Activated T-helper 1 cell treated with Interleukin-2 at 50 U/mL for 16 hours (primary cell): Measurements from ENCODE around the gene FMN1.
A peak's percentile ranks its signal among the peaks of the same experiment; 100 is the strongest.

Source experiments
- DNase-seq: peaks from one replicate; pipeline ENCODE4 v3.0.0-alpha.2; 2020; ENCODE audit warnings: low read depth

The FMN1 gene

GRCh38 chr15:33201491-33202231 is 7.1 kb upstream of the FMN1 start:
- peak; percentile 31 for DNase-seq

GRCh38 chr15:33200903-33201302 is 6.4 kb upstream of the FMN1 start:
- DNase-seq: no peak

GRCh38 chr15:33200444-33200843 is 5.9 kb upstream of the FMN1 start:
- no peak for DNase-seq

- DNase-seq: no peak
These were observed 4.0 kb upstream of the FMN1 start for GRCh38 chr15:33198541-33198940.

GRCh38 chr15:33197636-33198035 is 3.1 kb upstream of the FMN1 start:
- no peak for DNase-seq

GRCh38 chr15:33194237-33194636 is 277 bp downstream of the FMN1 start:
- DNase-seq: no peak

GRCh38 chr15:33191591-33191990 is 2.9 kb downstream of the FMN1 start:
- no peak for DNase-seq

GRCh38 chr15:33190539-33190938 is 4.0 kb downstream of the FMN1 start:
- no peak for DNase-seq

GRCh38 chr15:33188641-33189257 is 5.8 kb downstream of the FMN1 start:
- DNase-seq: no peak

- no peak for DNase-seq
These were observed 6.4 kb downstream of the FMN1 start for GRCh38 chr15:33188159-33188558.

GRCh38 chr15:33183334-33183733 is 11.2 kb downstream of the FMN1 start:
- DNase-seq: no peak

GRCh38 chr15:33182926-33183325 is 11.6 kb downstream of the FMN1 start:
- no peak for DNase-seq

GRCh38 chr15:33182278-33182905 is 12.1 kb downstream of the FMN1 start:
- DNase-seq: no peak

- no peak for DNase-seq
These were observed 14.6 kb downstream of the FMN1 start for GRCh38 chr15:33179874-33180273.

GRCh38 chr15:33171202-33171601 is 23.3 kb downstream of the FMN1 start:
- DNase-seq: no peak

- no peak for DNase-seq
These were observed 24.9 kb downstream of the FMN1 start for GRCh38 chr15:33169625-33170024.

GRCh38 chr15:33168444-33168843 is 26.1 kb downstream of the FMN1 start:
- no peak for DNase-seq

GRCh38 chr15:33163816-33164215 is 30.7 kb downstream of the FMN1 start:
- DNase-seq: no peak

GRCh38 chr15:33161209-33161608 is 33.3 kb downstream of the FMN1 start:
- DNase-seq: no peak

GRCh38 chr15:33160581-33161165 is 33.8 kb downstream of the FMN1 start:
- no peak for DNase-seq

- no peak for DNase-seq
These were observed 34.6 kb downstream of the FMN1 start for GRCh38 chr15:33159726-33160453.

- DNase-seq: no peak
These were observed 36.1 kb downstream of the FMN1 start for GRCh38 chr15:33158366-33158765.
